SHP77 (cell line): ENCODE data around the gene PEAR1.
"Not testable (repeated sequence)": the region's sequence is repeated elsewhere in the genome, so short reads cannot be mapped to it uniquely, and the experiment has no call there.

ENCODE experiments used
- DNase-seq, 2 experiments: peaks; one replicate each; lab custom pipeline; 2025; lab: John Stamatoyannopoulos, UW

Gene PEAR1

GRCh38 chr1:156922986-156923669 is 29.6 kb downstream of the PEAR1 start:
- peak in 1 of 2 experiments; percentile 14 for DNase-seq

GRCh38 chr1:156923670-156924477 is 30.4 kb downstream of the PEAR1 start:
- DNase-seq: no peak

- no peak for DNase-seq
Observed at GRCh38 chr1:156924478-156925153, 31.1 kb downstream of the PEAR1 start.

GRCh38 chr1:156925154-156926010 is 31.9 kb downstream of the PEAR1 start:
- DNase-seq: no peak

GRCh38 chr1:156926175-156926574 is 32.7 kb downstream of the PEAR1 start:
- peak in 1 of 2 experiments; percentile 20 for DNase-seq

- DNase-seq: not testable (repeated sequence)
Observed at GRCh38 chr1:156926695-156927094, 33.2 kb downstream of the PEAR1 start.

GRCh38 chr1:156927215-156928042 is 33.9 kb downstream of the PEAR1 start:
- peak; percentile 88 to 90 for DNase-seq

GRCh38 chr1:156928043-156928602 is 34.6 kb downstream of the PEAR1 start:
- no peak for DNase-seq

- no peak for DNase-seq
Observed at GRCh38 chr1:156929596-156930238, 36.2 kb downstream of the PEAR1 start.

- no peak for DNase-seq
Observed at GRCh38 chr1:156930483-156930882, 37.0 kb downstream of the PEAR1 start.

GRCh38 chr1:156931211-156931952 is 37.9 kb downstream of the PEAR1 start:
- peak; percentile 20 for DNase-seq

- no peak for DNase-seq
Observed at GRCh38 chr1:156931974-156932710, 38.6 kb downstream of the PEAR1 start.

- no peak for DNase-seq
Observed at GRCh38 chr1:156933136-156933535, 39.6 kb downstream of the PEAR1 start.

GRCh38 chr1:156935505-156936128 is 42.1 kb downstream of the PEAR1 start:
- no peak for DNase-seq

GRCh38 chr1:156936191-156936590 is 42.7 kb downstream of the PEAR1 start:
- no peak for DNase-seq

- DNase-seq: no peak
Observed at GRCh38 chr1:156936721-156937220, 43.3 kb downstream of the PEAR1 start.

GRCh38 chr1:156937883-156938282 is 44.4 kb downstream of the PEAR1 start:
- DNase-seq: no peak

GRCh38 chr1:156938813-156939212 is 45.3 kb downstream of the PEAR1 start:
- no peak for DNase-seq
